Mucosa of descending colon (tissue), 3 donors: ENCODE results near the gene UGCG. TPM values are rescaled to one million over a fixed set of nuclear protein-coding genes. Genes with fewer than 3 reads are reported as not detected.

ENCODE experiments used
- ATAC-seq: fragments of 200-7000 bp; cut with Tn5 transposase; one replicate; pipeline ENCODE4 v1.9.1; 2020; ENCODE audit warnings: mild to moderate bottlenecking, moderate library complexity
- DNase-seq, 3 donors: peaks; one replicate each; pipeline ENCODE4 v3.0.0-alpha.2; 2020
- H3K36me3 ChIP-seq: fragments of 200-600 bp; one replicate; pipeline ENCODE4 v1.8.0; 2021; ENCODE audit warnings: low read depth, mild to moderate bottlenecking
- H3K4me1 ChIP-seq: fragments of 200-600 bp; one replicate; pipeline ENCODE4 v1.8.0; 2021; ENCODE audit warnings: low read depth, mild to moderate bottlenecking
- H3K4me3 ChIP-seq: fragments of 200-600 bp; one replicate; pipeline ENCODE4 v1.8.0; 2021; ENCODE audit warnings: mild to moderate bottlenecking
- H3K9me3 ChIP-seq: fragments of 200-600 bp; one replicate; pipeline ENCODE4 v1.8.0; 2021; ENCODE audit warnings: mild to moderate bottlenecking
- intact Hi-C, 2 donors: fragments of 100-400 bp; cut with DNase I in 1 of 2; cut with micrococcal nuclease in 1 of 2; formaldehyde crosslinking; loops; one replicate each; pipeline versions ENCODE4 v1.11.0 to v1.11.1; 2022; cut with DNase I, micrococcal nuclease
- total RNA-seq, 3 donors: library from RNA; stranded (reverse); fragmentation: NEBNext Ultra II Directional in 2 of 3; extraction: Animal tissue kit (Norgen Biotek cat#: 25700) in 2 of 3; gene quantifications; one replicate each; pipeline versions ENCODE4 v1.2.1 to v1.2.4, GENCODE V29; 2021 to 2023
- TF ChIP-seq, protein P1 (sequence below): fragments of 200-600 bp; IDR thresholded peaks from one replicate; pipeline ENCODE4 v1.8.0; 2022; ENCODE audit warnings: antibody characterized with exemption, mild to moderate bottlenecking
- donor health status: DM: no; HTN: no; CAD: no; lungs with moderate emphysema.
- donor health status: DM: no; HTN: no; CAD: no.
- donor health status: DM: no; HTN: yes; CAD: no.

The UGCG gene
- total RNA-seq, 3 donors from 2014 or later, result 36.5 to 48.2 (median 39.8) TPM

GRCh38 chr9:111924281-111924680 lies 27.7 kb downstream of the UGCG start:
- Histone ChIP-seq H3K36me3 (no peaks in the 10 kb centered on the region), H3K9me3 (no peaks in the 10 kb centered on the region), H3K4me1 (no peaks in the 10 kb centered on the region), H3K4me3 (no peak overlapping the region)
- ATAC-seq (no peak), DNase-seq (no peak)
- intact Hi-C loops, result no loop called here
- TF ChIP-seq, protein P1, sequence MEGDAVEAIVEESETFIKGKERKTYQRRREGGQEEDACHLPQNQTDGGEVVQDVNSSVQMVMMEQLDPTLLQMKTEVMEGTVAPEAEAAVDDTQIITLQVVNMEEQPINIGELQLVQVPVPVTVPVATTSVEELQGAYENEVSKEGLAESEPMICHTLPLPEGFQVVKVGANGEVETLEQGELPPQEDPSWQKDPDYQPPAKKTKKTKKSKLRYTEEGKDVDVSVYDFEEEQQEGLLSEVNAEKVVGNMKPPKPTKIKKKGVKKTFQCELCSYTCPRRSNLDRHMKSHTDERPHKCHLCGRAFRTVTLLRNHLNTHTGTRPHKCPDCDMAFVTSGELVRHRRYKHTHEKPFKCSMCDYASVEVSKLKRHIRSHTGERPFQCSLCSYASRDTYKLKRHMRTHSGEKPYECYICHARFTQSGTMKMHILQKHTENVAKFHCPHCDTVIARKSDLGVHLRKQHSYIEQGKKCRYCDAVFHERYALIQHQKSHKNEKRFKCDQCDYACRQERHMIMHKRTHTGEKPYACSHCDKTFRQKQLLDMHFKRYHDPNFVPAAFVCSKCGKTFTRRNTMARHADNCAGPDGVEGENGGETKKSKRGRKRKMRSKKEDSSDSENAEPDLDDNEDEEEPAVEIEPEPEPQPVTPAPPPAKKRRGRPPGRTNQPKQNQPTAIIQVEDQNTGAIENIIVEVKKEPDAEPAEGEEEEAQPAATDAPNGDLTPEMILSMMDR, result no peak

DNA sequence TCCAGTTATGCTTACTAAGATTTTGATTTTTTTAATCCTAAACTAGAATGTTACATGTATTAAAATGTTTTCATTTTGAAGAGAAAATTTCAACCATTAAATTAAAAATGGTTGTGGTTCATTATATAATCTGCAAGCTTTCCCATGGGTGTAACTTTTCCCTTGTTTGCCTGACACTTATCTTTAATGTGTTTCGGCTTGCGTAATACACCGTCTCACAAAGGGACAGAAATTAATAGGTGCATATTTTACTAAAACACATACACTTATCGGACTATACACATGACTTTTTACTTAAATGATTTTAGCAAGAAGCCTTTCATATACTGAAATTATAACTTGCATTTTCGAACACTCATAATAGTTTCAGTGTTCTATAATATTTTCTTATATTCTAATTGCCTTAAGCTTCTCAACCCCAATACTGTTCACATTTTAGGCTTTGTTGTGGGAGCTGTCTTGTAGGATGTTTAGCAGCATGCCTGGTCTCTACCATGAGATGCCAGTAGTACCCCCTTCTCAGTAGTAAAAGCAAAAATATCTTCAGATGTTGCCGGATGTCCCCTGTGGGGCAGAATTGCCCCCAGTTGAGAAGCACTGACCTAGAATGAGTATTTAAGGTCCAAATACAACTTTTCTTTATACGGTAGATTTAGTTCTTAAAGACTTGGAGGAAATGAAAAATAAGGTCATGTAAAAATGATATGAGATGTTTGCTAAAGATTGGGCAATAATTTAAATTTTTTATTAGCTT lies 28.6 kb downstream of the UGCG start:
- TF ChIP-seq, protein P1, result no peak
- no peak overlapping the region for H3K4me3 ChIP-seq
- no peaks in the 10 kb centered on the region for H3K36me3 ChIP-seq
- intact Hi-C loops, result no loop called here
- H3K9me3 ChIP-seq, result no peaks in the 10 kb centered on the region
- ATAC-seq (no peak), DNase-seq (no peak)
- no peaks in the 10 kb centered on the region for H3K4me1 ChIP-seq

DNA sequence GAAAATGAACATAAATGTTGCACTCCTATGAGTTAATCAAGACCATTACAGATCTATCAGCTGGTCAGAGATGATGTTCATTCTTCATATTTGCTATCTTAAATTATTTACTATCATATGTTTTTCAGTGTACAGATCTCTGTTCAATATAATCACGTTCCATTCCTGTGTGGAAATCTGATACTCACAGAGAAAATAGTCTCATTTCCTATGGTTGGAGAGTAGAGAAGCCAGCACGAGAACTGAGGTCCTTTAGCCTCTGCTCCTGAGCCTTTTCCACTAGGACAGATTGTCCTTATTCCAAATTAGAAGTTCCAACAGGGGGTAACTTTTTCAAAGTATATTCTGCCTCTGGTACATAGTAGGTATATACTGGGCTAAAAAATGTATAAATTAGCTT lies 29.2 kb downstream of the UGCG start:
- DNase-seq, result no peak
- TF ChIP-seq, protein P1, result no peak
- no peak overlapping the region for H3K4me3 ChIP-seq
- no peaks in the 10 kb centered on the region for H3K9me3 ChIP-seq
- no peaks in the 10 kb centered on the region for H3K36me3 ChIP-seq
- no peak for ATAC-seq
- intact Hi-C loops, result no loop called here
- H3K4me1 ChIP-seq, result no peaks in the 10 kb centered on the region

- peak; percentile 39 to 69 (median 47) for DNase-seq
- H3K9me3 ChIP-seq, result no peaks in the 10 kb centered on the region
- intact Hi-C loops, result no loop called here
Observed at GRCh38 chr9:111926421-111926875, 29.8 kb downstream of the UGCG start.

DNA sequence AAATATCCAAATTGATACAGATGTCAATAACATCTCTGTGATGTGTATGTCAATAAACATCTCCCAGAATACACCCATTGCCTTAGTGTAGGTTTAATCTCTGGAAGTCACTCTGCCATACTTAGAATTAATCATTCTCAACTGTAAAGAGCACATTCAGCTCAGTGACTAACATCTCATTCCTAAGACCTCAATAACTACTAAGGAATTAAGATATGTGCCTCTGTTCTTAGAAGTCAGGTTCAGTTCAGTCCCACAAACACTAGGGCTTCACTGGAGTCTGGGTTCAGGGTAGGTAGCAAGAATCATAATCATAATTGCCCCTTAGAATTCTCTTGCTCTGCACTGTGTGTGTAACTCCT lies 31.7 kb downstream of the UGCG start:
- no peaks in the 10 kb centered on the region for H3K36me3 ChIP-seq
- ATAC-seq, result peak; percentile 72
- H3K9me3 ChIP-seq, result no peaks in the 10 kb centered on the region
- DNase-seq, result no peak
- no peaks in the 10 kb centered on the region for H3K4me1 ChIP-seq
- intact Hi-C loops, result no loop called here
- H3K4me3 ChIP-seq, result no peak overlapping the region
- TF ChIP-seq, protein P1, result no peak

More at GRCh38 chr9:111926421-111926875, 29.8 kb downstream of the UGCG start:
- TF ChIP-seq, protein P1, result no peak
- Histone ChIP-seq H3K36me3 (no peaks in the 10 kb centered on the region), H3K4me1 (no peaks in the 10 kb centered on the region), H3K4me3 (no peak overlapping the region)
- ATAC-seq, result peak; percentile 92
